ENCODE data around the gene CHP1.
"Not testable (repeated sequence)": the region's sequence is repeated elsewhere in the genome, so short reads cannot be mapped to it uniquely, and the experiment has no call there.

Gene CHP1

DNA sequence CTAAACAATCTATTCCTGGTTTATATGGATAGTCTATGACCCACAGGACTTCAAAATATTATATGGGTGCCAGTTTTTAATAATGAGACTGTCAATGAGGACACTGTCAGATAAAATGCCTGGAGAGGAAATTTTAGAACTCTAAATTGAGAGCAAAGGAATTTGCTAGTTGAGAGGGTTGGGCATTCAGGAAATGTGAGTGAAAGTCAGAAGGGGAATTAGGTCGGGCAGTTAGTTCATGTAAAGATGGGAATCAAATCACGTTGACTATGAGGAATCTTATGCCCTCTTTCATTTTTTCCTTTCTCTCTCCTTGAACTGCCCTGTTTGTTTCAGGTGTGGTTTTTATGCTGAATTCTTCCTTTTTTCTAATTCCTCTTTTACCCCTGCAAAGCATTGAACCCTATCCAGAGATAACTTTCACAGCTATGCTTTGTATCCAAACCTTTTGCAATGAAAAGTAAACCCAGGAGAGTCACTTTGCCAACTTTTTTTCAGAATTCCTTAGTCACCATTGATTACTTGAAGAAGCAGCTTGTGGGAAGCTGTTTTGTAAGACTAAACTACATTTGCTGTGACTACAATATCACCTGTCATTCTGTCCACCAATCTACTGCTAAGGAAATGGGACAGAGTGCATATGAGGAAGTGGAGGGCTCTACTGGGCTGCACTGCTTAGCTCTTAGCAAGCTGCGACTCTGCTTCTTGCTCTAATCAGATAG is 27.8 kb downstream of the CHP1 start:
- DNase-seq, result no peak

DNA sequence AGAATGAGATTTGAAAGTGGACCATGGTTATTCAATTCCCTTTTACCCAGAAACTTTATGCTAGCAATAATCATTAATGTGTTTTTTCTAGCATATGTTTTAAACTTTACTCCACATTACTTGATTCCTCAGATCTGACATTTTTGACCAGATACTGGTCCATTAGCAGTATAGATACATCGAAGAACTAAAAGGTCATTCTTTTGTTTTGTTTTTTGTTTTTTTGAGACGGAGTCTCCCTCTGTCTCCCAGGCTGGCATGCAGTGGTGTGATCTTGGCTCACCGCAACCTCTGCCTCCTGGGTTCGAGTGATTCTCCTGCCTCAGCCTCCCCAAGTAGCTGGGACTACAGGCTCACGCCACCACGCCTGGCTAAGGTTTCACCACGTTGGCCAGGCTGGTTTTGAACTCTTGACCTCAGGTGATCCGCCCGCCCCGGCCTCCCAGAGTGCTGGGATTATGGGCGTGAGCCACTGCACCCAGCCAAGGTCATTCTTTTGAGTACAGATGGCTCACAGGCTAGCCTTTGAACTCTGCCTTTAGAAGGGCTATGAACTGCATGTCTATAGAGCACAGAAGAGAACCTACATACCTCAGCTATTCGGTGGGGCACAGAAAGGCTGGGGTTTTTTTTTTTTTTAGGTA is 28.6 kb downstream of the CHP1 start:
- DNase-seq, result no peak

DNA sequence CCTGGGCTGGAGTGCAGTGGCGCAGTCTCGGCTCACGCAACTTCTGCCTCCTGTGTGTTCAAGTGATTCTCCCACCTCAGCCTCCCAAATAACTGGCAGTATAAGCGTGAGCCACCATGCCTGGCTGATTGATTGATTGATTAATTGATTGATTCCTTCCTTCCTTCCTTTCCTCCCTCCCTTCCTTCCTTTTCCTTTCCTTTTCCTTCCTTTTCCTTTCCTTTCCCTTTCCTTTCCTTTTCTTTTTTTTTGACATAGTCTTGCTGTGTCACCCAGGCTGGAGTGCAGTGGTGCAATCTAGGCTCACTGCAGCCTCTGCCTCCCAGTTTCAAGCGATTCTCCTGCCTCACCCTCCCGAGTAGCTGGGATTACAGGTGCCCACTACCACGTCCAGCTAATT is 29.9 kb downstream of the CHP1 start:
- not testable (repeated sequence) for DNase-seq

DNA sequence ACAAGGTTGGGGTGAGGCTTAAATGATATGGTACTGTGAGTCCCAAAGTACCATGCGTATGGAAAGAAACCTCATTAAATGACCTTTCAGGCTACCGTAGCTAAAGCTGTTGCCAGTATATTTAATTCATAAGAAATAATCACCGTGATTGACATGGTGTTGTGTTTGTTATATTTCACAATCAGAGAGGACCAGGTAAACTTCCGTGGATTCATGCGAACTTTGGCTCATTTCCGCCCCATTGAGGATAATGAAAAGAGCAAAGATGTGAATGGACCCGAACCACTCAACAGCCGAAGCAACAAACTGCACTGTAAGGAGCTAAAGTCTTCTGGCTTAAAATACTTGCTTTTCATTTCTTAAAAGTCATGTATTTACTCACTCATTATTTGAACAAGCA is 31.5 kb downstream of the CHP1 start:
- DNase-seq, result no peak

DNA sequence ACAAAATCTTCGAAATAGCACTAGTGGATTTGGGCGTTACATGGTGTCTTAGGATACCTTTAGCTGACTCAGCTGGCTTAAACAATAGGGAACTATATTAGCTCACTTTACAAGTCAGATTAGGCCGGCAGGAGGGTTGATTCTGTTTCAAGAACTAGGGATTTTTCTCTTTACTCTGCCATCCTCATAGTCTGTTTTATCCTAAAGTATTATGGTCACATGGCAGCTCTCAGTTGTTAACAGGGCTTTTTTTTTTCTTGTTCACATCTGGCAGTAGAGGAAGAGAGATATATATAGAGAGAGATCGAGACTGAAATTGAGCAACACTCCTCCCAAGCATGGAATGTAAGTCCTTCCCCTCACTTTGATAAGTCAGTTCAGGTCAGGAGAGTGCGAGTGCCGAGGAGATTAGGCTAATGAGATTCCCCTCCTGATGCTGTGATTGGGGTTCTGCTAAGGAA is 32.9 kb downstream of the CHP1 start:
- DNase-seq, result no peak

DNA sequence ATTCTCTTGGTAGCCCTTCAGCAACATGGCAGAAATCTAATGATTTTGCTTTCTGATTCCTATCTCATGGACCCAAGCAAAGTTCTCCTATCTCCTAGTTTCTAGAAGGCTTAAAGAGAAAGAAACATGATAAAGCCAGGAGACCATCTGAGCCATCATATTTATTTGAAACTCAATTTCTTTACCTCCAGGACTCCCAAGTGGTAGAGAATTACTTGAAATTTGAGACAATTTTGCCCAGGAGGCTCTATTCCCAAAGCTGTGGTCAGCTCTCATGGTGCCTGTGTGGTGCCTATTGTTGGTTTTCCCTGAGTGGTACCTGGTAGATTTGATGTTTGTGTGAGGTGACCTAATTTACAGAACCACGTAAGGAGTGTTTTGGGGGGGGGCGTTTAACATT is 38.8 kb downstream of the CHP1 start:
- no peak for DNase-seq

DNA sequence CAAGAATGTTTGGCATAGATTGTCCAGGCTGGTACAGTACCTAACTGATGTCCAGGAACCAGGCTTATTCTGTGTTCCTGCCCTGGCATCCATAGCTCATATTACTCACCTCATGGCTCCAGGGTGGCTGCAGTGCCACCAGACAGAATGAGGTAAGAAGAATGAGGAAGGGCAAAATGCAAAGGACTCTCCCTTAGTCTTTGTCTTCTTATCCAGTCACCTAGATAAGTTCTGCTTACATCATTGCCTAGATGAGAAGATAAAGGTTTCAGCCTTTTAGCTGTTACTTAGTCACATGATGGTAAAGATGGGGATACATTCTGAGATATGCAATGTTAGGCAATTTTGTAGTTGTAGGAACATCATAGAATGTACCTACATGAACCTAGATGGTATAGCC is 45.8 kb downstream of the CHP1 start:
- DNase-seq, result no peak

DNA sequence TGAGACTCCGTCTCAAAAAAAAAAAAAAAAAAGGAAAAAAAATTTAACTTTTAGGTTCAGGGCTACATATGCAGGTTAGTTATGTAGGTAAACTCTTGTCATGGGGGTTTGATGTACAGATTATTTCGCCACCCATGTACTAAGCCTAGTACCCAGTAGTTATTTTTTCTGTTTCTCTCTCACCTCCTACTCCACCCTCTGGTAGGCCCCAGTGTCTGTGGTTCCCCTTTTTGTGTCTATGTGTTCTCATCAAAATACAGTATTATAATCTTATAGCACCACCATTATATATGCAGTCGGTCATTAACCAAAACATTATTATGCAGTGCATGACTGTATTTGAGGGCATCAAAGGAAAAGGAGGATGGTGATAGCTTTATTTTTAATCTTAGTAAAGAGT is 47.3 kb downstream of the CHP1 start:
- DNase-seq, result no peak

DNA sequence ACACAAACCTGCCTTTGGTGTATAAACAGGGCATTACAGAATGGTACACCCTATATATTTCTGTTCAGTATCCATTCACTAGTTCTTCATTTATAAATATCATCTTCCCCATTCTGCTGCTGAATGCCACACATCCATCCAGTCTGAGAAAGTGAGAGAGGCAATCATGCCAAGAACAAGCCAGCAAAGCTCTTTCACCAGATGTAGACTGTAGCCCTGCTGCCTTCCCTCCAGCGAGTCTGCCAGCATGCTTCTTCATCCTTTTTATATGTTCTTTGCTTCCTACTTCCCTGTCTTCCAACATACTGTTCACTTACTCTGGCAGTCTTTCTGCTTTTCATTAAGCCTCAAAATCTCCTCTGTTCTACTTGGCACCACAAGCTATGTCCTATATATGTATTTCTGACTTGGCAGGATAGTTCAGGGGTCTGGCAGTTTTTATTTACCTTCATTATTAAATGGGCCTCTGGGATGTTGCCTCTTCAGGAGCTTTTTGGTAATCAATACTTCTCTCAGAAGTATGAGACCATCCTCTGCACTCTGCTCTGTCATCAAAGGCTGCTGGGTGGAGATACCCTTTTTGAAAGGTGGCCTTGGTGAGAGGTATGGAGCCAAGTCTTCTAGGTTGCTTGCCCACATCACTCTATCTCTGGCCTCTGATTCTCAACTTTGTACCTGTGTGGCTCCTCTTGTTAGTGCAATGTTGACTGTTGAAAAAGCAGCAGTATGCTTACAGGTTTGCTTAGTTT is 48.6 kb downstream of the CHP1 start:
- DNase-seq, result no peak

DNA sequence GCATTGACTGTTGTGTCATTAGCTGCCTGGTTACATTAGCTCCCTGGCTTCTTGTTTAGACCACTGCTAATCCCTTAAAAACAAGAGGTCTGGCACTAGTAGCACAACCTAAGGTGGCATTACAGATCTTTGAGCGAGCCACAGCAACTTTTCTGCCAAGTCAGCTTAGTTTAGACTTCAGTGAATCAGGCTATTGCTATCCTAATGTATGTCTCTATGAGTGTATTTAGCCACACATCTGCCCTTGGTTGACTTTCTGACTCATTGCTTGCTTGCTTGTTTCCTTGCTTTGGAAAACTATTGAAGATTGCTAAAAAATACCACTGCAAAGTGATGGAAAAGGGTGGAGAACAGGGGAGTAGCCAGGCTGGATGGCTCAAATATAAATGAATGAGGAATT is 50.2 kb downstream of the CHP1 start:
- DNase-seq, result no peak

DNA sequence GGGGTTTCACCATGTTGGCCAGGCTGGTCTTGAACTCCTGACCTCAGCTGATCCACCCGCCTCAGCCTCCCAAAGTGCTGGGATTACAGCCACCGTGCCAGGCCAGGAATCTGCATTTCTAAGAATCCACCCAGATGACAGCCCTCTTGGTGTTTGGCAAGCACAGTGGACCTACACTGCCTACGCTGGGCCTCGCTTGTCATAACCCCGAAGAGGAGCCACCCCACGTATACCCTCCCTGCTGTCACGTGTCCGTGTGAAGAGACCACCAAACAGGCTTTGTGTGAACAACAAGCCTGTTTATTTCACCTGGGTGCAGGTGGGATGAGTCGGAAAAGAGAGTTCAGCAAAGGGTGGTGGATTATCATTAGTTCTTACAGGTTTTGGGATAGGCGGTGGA is 51.4 kb downstream of the CHP1 start:
- DNase-seq, result not testable (repeated sequence)

DNA sequence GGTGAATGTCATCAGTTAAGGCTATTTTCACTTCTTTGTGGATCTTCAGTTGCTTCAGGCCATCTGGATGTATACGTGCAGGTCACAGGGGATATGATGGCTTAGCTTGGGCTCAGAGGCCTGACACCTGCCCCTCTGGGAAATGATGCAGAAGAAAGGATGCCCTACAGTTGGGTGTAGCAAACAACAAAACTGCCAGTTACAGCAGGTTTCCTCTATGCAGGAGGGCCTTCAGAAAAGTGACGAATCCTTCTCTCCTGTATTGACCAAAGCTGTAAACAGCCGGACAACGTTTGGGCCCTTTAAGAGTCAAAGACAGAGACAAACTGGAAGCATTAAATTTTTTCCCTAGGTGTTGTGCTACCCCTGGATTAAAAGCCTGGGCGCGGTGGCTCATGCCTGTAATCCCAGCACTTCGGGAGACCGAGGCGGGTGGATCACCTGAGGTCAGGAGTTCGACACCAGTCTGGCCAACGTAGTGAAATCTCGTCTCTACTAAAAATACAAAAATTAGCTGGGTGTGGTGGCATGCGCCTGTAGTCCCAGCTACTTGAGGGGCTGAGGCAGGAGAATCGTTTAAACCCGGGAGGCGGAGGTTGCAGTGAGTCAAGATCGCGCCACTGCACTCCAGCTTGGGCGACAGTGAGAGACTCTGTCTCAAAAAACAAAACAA is 52.0 kb downstream of the CHP1 start:
- DNase-seq, result peak in 1 of 2 experiments; percentile 17

DNA sequence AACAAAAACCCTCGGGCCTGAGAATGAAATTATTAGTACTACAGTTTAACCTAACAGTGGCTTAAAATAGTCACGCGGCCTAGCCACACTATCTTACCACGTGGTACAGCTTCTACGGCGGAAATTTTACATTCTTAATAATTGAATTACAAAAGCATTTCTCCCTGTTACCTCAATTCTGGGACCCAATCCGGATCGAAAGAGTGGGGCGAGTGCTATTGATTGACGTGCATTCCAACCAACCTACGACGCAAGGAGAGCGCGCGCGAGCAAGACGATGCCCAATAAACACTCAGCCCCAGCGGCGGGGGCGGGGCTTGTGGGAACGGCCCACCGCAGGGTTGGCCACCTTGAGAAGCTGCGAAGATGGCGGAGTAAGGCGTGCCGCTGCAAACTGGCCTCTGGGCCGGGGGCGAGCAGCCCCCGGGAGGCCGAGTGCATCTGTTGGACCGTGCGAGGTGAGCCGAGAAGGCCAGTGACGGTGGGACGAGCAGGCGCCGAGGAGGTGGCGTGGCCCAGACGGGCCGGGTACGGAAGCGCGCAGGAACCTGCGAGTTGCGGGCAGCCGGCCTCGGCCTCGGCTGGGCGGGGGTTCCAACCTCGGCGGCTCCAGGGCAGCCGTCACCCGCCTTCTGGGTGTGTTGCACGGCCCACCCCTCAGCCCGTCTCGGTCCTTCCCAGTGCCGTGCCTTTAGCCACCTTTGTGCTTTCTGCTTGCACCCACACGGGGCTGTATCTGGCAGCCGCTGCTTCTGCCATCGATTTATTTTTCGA is 52.8 kb downstream of the CHP1 start:
- DNase-seq, result peak; percentile 97 to 98

DNA sequence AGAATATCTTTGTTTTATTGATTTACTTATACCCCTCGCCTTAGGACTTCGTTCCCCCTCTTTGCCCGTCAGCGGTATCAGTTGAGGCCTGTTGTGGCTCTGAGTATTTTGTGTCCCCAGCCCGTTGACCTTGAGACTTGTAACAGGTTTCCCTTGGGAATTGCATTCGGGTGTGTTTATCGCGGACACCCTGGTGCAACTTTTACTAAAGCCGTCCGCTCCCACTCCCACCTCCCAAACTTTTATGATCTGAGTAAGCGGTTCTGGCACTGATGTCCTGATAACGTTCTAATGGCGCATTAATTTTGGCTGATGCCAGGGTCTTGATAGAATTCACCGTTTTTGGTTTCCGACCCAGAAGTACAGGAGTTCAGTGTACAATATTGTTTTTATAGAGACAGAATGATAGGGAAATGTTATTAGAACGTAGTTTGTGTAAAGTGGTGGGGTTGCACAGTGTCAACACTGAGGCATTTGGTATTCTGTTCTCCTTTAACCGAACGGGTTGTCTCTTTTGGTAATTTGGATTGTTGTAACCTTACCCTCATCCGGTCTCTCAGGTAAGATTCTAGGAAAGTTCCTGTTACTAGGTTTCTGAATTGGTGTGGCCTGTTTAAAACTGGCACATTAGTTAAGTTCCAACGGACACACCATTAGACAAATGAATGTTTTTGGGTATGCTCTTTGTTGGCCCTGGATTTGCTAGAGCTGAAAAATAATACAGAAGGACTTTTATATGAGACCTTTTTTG is 53.5 kb downstream of the CHP1 start:
- DNase-seq, result no peak

DNA sequence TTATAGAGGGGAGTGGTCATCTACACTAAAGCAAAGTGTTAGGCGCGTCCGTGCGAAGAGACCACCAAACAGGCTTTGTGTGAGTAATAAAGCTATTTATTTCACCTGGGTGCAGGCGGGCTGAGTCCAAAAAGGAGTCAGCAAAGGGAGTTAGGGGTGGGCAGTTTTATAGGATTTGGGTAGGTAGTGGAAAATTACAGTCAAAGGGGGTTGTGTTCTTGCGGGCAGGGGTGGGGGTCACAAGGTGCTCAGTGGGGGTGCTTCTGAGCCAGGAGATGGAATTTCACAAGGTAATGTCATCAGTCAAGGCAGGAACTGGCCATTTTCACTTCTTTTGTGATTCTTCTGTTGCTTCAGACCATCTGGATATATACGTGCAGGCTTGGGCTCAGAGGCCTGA is 54.2 kb downstream of the CHP1 start:
- no peak for DNase-seq

DNA sequence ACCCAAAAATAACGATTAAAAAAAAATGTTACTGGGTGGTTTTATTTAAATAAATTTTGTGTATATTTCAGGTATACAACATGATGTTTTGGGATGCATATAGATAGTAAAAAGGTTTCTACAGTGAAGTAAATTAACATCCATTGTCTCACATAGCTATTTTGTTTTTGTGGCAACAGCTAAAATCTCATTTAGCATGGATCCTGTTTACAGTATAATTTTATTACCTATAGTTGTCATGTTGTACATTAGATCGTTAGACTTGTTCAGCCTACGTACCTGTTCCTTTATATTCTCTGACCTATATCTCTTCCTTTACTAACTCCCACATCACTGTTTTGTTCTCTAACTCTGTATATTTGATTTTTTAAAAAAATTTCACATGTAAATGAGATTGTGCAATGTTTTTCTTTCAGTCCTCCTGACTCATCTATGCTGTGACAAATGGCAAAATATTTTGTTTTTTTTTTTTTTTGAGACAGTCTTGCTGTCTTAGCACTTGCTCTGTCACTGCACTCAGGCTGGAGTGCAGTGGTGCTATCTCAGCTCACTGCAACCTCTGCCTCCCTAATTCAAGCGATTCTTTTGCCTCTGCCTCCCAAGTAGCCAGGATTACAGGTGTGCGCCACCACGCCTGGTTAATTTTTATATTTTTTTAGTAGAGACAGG is 55.7 kb downstream of the CHP1 start:
- DNase-seq, result no peak

DNA sequence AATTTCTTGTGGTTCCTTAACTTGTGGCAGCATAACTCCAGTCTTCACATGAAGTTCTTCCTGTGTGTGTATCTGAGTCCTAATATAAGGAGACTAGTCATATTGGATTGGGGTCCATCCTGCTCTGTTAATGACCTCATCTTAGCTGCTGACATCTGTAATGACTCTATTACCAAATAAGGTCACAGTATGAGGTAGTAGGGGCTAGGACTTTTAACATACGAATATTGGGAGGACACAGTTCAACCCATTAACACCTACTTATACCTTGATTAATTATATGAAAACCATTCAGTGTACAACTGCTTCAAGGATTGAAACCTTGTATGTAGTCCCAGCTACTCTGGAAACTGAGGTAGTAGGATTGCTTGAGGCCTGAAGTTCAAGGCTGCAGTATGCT is 57.4 kb downstream of the CHP1 start:
- no peak for DNase-seq

DNA sequence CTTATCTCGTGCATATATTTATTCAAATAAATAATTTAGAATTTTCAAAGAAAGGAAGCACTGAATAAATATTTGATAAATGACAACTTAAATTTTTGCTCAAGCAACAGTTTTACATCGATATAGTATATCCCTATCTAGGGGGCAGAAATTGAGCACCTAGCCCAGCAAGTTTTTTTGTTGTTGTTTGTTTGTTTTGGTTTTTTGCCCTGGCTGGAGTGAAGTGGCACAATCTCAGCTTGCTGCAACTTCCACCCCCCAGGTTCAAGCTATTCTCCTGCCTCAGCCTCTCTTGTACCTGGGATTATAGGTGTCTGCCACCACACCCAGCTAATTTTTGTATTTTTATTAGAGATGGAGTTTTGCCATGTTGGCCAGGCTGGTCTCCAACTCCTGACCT is 58.9 kb downstream of the CHP1 start:
- DNase-seq, result no peak

DNA sequence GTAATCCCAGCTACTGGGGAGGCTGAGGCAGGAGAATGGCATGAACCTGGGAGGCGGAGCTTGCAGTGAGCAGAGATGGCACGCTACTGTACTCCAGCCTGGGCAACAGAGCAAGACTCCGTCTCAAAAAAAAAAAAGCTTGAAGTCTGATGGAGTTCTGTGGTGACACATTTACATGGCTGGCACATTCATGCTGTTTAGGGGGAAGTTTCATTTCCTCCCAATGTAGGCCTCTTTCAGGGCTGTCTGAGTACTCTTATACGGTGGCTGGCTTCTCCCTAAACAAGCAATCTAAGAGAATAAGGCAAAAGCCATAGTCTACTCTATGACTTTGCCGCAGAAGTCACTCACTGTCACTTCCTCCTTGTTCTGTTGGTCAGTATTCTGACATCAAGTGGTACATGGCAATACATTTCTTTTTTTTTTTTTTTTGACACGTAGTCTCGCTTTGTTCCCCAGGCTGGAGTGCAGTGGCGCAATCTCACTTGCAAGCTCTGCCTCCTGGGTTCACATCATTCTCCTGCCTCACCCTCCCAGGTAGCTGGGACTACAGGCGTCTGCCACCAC is 60.1 kb downstream of the CHP1 start:
- DNase-seq, result no peak

DNA sequence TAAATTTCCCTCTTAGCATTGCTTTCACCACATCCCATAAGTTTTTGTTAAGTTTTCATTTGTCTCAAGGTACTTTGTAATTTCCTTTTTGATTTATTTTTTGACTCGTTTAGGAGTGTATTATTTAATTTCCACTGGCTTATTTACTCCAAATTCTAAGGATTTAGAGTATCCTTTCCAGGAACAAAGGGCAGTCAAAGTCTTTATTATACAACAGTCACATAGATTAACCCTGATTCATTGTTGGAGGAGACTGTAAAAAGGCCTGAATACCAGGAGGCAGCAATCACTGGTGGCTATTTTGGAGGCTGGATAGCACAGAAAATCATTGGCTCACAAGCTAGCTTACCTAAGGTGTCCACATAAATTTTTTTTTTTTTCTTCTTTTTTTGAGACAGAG is 61.5 kb downstream of the CHP1 start:
- DNase-seq, result no peak

DNA sequence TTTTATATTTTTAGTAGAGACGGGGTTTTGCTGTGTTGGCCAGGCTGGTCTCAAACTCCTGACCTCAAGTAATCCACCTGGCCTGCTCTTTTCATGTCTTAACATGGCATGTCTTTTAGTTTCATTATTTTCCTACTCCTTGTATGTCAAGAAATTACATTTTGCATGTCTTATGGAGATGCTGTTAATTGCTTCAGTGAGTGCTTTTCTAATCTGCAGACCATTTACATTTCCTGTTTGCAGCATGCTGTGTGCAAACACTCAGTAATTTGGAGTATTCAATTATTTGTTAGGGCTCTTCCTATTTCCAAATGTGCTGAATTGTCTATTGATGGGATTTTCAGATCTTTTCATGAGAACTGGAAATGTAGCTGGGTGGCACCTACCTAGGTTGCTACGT is 70.1 kb downstream of the CHP1 start:
- DNase-seq, result not testable (repeated sequence)

Measured in SHP77 (cell line).